Raji (cell line): ENCODE measurements around the gene MGAT5.

Source experiments
- POLR2A ChIP-seq: IDR thresholded peaks from 2 replicates; pipeline ENCODE4 v1.6.1; 2011; ENCODE audit warnings: low read depth, low read length, control low read depth; ENCODE audit not compliant: insufficient read depth

MGAT5 gene

GRCh38 chr2:134244086-134244485 is 9.8 kb upstream of the MGAT5 start:
- no peak for TF ChIP-seq POLR2A

- no peak for TF ChIP-seq POLR2A
Measured at GRCh38 chr2:134244587-134244986, 9.3 kb upstream of the MGAT5 start.

- no peak for TF ChIP-seq POLR2A
Measured at GRCh38 chr2:134245340-134245984, 8.4 kb upstream of the MGAT5 start.

GRCh38 chr2:134246154-134246874 is 7.6 kb upstream of the MGAT5 start:
- no peak for TF ChIP-seq POLR2A

GRCh38 chr2:134247679-134248078 is 6.2 kb upstream of the MGAT5 start:
- TF ChIP-seq POLR2A: no peak

- no peak for TF ChIP-seq POLR2A
Measured at GRCh38 chr2:134248913-134249312, 5.0 kb upstream of the MGAT5 start.

- TF ChIP-seq POLR2A: no peak
Measured at GRCh38 chr2:134249755-134250154, 4.1 kb upstream of the MGAT5 start.

GRCh38 chr2:134250840-134251461 is 2.9 kb upstream of the MGAT5 start:
- no peak for TF ChIP-seq POLR2A

- peak; percentile 45; the same call in 1 of the 2 replicates for TF ChIP-seq POLR2A
Measured at GRCh38 chr2:134252092-134252750, 1.7 kb upstream of the MGAT5 start.

GRCh38 chr2:134253117-134253704 is 661 bp upstream of the MGAT5 start:
- TF ChIP-seq POLR2A: no peak

- no peak for TF ChIP-seq POLR2A
Measured at GRCh38 chr2:134254824-134255223, 952 bp downstream of the MGAT5 start.

GRCh38 chr2:134256956-134257355 is 3.1 kb downstream of the MGAT5 start:
- no peak for TF ChIP-seq POLR2A

GRCh38 chr2:134257509-134257908 is 3.6 kb downstream of the MGAT5 start:
- no peak for TF ChIP-seq POLR2A

- no peak for TF ChIP-seq POLR2A
Measured at GRCh38 chr2:134257965-134258683, 4.3 kb downstream of the MGAT5 start.
